ENCODE data around the gene ZDHHC18.

The ZDHHC18 gene

DNA sequence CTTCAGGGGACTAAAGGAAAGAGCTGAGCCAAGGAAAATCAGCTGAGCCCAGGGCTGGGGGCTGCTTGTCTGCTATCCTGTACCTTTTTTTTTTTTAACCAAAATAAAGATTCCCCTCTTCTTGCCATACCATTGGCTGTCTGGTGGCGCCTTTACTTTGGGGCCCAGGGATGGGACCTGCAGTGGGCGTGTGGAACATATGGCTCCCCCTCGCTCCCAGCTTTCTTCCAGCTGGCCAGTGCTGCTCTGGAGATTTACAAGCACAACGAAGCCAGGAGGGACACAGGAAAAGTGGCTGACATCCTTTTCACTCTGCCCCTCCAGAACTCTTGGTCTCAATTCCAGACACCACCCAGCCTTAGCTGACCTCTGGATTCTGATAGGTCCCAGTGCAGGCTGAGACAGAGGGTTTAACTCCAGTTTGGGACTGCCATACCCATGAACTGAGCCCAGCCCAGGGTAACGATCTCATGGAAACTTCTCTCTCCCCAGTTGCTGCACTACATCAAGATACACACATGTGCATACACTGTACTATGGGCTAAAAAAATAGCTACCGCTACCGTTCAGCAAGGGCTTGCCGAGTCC is 31.1 kb downstream of the ZDHHC18 start:
- no peak for DNase-seq
- peaks cover 54% of the 10 kb centered on the region for H3K4me1 Mint-ChIP-seq
- TF ChIP-seq, protein P1, sequence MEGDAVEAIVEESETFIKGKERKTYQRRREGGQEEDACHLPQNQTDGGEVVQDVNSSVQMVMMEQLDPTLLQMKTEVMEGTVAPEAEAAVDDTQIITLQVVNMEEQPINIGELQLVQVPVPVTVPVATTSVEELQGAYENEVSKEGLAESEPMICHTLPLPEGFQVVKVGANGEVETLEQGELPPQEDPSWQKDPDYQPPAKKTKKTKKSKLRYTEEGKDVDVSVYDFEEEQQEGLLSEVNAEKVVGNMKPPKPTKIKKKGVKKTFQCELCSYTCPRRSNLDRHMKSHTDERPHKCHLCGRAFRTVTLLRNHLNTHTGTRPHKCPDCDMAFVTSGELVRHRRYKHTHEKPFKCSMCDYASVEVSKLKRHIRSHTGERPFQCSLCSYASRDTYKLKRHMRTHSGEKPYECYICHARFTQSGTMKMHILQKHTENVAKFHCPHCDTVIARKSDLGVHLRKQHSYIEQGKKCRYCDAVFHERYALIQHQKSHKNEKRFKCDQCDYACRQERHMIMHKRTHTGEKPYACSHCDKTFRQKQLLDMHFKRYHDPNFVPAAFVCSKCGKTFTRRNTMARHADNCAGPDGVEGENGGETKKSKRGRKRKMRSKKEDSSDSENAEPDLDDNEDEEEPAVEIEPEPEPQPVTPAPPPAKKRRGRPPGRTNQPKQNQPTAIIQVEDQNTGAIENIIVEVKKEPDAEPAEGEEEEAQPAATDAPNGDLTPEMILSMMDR (IDR thresholded peaks at IDR 0.05), result no peak
- H3K36me3 Mint-ChIP-seq (ENCODE audit: low read depth), result peaks cover 6% of the 10 kb centered on the region
- no peak overlapping the region for H3K4me3 Mint-ChIP-seq
- H3K9me3 Mint-ChIP-seq, result no peaks in the 10 kb centered on the region
- peak overlapping the region; percentile 65 for H3K27ac Mint-ChIP-seq
- H3K27me3 Mint-ChIP-seq (ENCODE audit: low read depth, poor library complexity), result peaks cover 3% of the 10 kb centered on the region

DNA sequence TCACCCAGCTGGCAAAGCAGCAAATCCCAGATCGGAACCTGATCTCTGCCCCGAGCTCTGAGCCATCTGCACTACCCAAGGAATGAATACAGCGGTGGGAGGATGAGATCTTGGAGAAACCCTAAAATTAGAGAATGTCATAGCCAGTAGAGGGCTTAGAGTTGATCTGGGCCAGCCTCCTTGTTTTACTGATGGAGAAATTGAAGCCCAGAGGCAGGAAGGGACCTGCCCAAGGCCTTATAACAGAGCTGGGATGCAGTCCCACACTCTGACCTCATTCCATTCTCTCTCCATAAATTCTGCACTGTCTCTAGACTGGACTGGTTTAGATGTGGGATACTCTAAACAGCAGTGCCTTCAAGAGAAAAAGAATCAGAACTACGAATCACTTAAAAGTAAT is 31.7 kb downstream of the ZDHHC18 start:
- TF ChIP-seq, protein P1 (IDR thresholded peaks at IDR 0.05), result no peak
- Mint-ChIP-seq H3K27me3 (ENCODE audit: low read depth, poor library complexity) (peaks cover 3% of the 10 kb centered on the region), H3K36me3 (ENCODE audit: low read depth) (peaks cover under 1% of the 10 kb centered on the region), H3K27ac (no peak overlapping the region), H3K4me3 (no peak overlapping the region), H3K4me1 (peaks cover 52% of the 10 kb centered on the region), H3K9me3 (no peaks in the 10 kb centered on the region)
- no peak for DNase-seq

DNA sequence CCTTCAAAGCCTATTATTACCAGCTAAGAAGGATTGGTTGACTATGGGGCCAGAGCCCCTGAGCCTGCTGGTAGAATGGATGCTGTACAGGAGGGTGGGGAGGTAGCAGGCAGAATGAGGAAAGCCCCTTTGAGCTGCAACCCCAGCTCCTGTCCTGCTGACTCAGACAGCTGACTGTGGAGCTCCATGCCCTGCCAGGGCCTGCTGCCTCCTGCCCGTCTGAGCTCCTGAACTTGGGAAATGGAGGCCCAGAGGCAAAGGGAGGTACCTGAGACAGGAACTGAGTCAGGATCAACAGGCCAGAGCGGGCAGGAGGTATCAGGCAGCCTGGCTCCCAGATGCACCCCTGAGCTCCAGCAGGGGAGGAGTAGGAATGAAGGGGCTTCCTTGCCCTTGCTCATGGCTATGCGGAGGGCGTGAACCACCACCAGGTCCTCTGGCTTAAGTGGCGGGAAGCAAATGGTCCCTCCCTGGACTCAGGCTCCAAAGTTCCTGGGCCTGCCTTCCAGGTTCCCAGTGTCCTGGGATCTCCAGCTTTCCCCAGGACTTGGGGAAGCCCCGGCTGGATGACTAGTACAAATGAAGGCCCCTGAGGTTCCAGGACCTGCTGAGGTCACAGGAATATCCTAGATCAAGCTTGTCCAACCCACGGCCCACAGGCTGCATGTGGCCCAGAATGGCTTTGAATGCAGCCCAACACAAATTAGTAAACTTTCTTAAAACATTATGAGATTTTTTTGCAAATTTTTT is 32.6 kb downstream of the ZDHHC18 start:
- Mint-ChIP-seq H3K9me3 (no peaks in the 10 kb centered on the region), H3K27me3 (ENCODE audit: low read depth, poor library complexity) (peaks cover 3% of the 10 kb centered on the region), H3K4me1 (peaks cover 61% of the 10 kb centered on the region), H3K4me3 (no peak overlapping the region), H3K27ac (no peak overlapping the region), H3K36me3 (ENCODE audit: low read depth) (no peaks in the 10 kb centered on the region)
- no peak for DNase-seq
- TF ChIP-seq, protein P1 (IDR thresholded peaks at IDR 0.05), result no peak

DNA sequence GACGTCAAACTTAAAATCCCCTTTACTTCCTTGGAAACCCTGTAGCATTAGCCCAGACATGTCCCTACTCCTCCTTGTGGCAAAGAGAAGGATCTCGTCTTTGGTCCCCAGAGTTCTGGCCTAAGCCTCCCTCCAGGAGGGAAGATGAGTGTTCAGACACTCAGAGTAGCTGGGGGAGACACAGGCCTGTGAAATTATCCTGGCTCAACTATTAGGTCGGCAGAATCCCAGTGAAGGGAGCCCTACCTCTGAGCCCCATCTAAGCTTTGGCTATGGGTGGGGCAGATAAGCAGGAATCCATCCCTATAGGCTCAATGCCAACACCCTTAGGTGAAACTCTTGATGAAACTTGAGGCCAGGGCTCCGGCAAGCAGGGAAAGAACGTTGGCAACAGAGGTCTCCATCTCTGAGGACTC is 34.8 kb downstream of the ZDHHC18 start:
- Mint-ChIP-seq H3K27me3 (ENCODE audit: low read depth, poor library complexity) (peaks cover 3% of the 10 kb centered on the region), H3K9me3 (no peaks in the 10 kb centered on the region), H3K27ac (no peak overlapping the region), H3K36me3 (ENCODE audit: low read depth) (no peaks in the 10 kb centered on the region), H3K4me1 (peaks cover 58% of the 10 kb centered on the region), H3K4me3 (no peak overlapping the region)
- TF ChIP-seq, protein P1 (IDR thresholded peaks at IDR 0.05), result peak; percentile 3
- DNase-seq, result no peak

DNA sequence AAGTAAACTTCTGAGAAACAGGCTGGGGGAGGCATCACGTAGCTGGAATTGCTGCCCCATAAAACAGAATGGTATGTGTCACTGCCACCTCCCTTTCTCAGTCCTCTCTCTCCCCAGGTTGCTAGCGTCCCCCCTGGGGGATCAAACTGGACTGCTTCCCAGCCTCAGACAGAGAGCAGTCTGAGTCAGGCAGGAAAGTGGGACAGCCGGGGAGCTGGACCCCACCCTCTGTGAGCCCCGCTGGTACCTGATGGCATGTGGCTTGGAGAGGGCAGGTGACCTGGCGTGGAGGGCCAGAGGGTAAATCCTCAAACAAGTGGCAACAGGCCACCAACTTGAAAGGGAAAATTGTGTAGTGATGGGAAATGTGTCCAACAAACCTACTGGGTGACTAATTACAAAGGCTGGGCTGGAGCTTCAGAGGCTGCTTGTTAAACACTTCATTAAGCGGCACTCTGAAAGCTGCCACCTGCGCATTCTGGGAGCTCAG is 35.4 kb downstream of the ZDHHC18 start:
- peaks cover 3% of the 10 kb centered on the region for H3K27me3 Mint-ChIP-seq (ENCODE audit: low read depth, poor library complexity)
- no peak overlapping the region for H3K4me3 Mint-ChIP-seq
- no peak for DNase-seq
- no peaks in the 10 kb centered on the region for H3K9me3 Mint-ChIP-seq
- no peaks in the 10 kb centered on the region for H3K36me3 Mint-ChIP-seq (ENCODE audit: low read depth)
- TF ChIP-seq, protein P1 (IDR thresholded peaks at IDR 0.05), result no peak
- no peak overlapping the region for H3K27ac Mint-ChIP-seq
- peaks cover 54% of the 10 kb centered on the region for H3K4me1 Mint-ChIP-seq
